ENCODE measurements around the gene GALNT17.

GRCh38 chr7:71612911-71613310 lies 481.0 kb downstream of the GALNT17 start:
- TF ChIP-seq POLR2A (IDR thresholded peaks at IDR 0.05; ENCODE audit: low read length) = no peak
- no peak for TF ChIP-seq GATA1 (IDR thresholded peaks at IDR 0.05; ENCODE audit: low read depth, low read length)

Data from erythroblast (primary cell).